Kidney (tissue), 14 donors: ENCODE data around the gene NEDD4L. TPM values are rescaled to one million over a fixed set of nuclear protein-coding genes. Genes with fewer than 3 reads are reported as not detected.

Experiments used
- DNase-seq, 5 donors: peaks; one replicate each; pipeline ENCODE4 v3.0.0-alpha.2; 2013 to 2020
- FAIRE-seq: peaks from 2 replicates; lab custom pipeline; 2012; peaks lifted over from hg19 to GRCh38; lab: Jason Lieb, UNC
- H3K27ac ChIP-seq, 2 donors: one replicate each; pipeline ENCODE4 v1.7.0; 2013; ENCODE audit warnings: low read depth in 2 of 2, low read length in 2 of 2, inconsistent platforms in 1 of 2
- H3K27me3 ChIP-seq: one replicate; pipeline ENCODE4 v1.7.1; 2013; ENCODE audit warnings: low read length, inconsistent platforms; ENCODE audit not compliant: control insufficient read depth, insufficient read depth
- H3K36me3 ChIP-seq, 3 donors: one replicate each; pipeline versions ENCODE4 v1.7.0 to v1.7.1; 2013; ENCODE audit warnings: low read length in 3 of 3, control low read depth in 1 of 3, inconsistent platforms in 1 of 3; ENCODE audit not compliant: insufficient read depth in 3 of 3, control insufficient read depth in 2 of 3
- H3K4me1 ChIP-seq, 3 donors: one replicate each; pipeline versions ENCODE4 v1.7.0 to v1.7.1; 2013; ENCODE audit warnings: low read length in 3 of 3, inconsistent platforms in 1 of 3, low read depth in 1 of 3; ENCODE audit not compliant: control insufficient read depth in 2 of 3, insufficient read depth in 2 of 3
- H3K4me3 ChIP-seq, 3 donors: one replicate each; pipeline versions ENCODE4 v1.7.0 to v1.8.1; 2013; ENCODE audit warnings: low read length in 3 of 3, control low read depth in 1 of 3, inconsistent platforms in 1 of 3
- H3K9ac ChIP-seq, 3 donors: one replicate each; pipeline versions ENCODE4 v1.7.0 to v1.7.1; 2013; ENCODE audit warnings: low read length in 3 of 3, control low read depth in 1 of 3, inconsistent platforms in 1 of 3
- H3K9me3 ChIP-seq, 3 donors: one replicate each; pipeline versions ENCODE4 v1.7.0 to v1.7.1; 2013; ENCODE audit warnings: low read length in 3 of 3, control low read depth in 1 of 3, inconsistent platforms in 1 of 3; ENCODE audit not compliant: control insufficient read depth in 2 of 3, insufficient read depth in 1 of 3
- CTCF ChIP-seq: IDR thresholded peaks from 3 replicates; pipeline ENCODE4 v1.5.1; 2012; ENCODE audit warnings: mild to moderate bottlenecking, moderate library complexity, borderline replicate concordance; ENCODE audit not compliant: insufficient read depth; ENCODE audit errors: extremely low read depth
- intact Hi-C: fragments of 100-400 bp; cut with DNase I; formaldehyde crosslinking; loops from one replicate; pipeline ENCODE4 v1.11.1; 2022
- polyA plus RNA-seq: library from polyadenylated mRNA; stranded (reverse); fragments of 350-450 nt; fragmentation: Illumina TruSeq; extraction: RNeasy Lipid Tissue Mini Kit (QIAGEN cat#74804); gene quantifications from one replicate; pipeline ENCODE4 v1.2.3, GENCODE V29; 2014; ENCODE audit warnings: low read depth, low replicate concordance; ENCODE audit not compliant: insufficient read depth
- total RNA-seq: library from RNA; stranded (reverse); fragmentation: NEBNext Ultra II Directional; extraction: Animal tissue kit (Norgen Biotek cat#: 25700); gene quantifications from one replicate; pipeline ENCODE4 v1.2.1, GENCODE V29; 2021
- donor health status: control.
- donor health status: control.
- donor health status: control.
- donor health status: control.
- donor health status: control.
- donor health status: DM: yes; HTN: yes; CAD: no.
- donor health status: Normal renal cell carcinoma (clear cell type).

The NEDD4L gene
- total and polyA plus RNA-seq, 2 donors from 2014 or later = 90.8 to 95.7 TPM

DNA sequence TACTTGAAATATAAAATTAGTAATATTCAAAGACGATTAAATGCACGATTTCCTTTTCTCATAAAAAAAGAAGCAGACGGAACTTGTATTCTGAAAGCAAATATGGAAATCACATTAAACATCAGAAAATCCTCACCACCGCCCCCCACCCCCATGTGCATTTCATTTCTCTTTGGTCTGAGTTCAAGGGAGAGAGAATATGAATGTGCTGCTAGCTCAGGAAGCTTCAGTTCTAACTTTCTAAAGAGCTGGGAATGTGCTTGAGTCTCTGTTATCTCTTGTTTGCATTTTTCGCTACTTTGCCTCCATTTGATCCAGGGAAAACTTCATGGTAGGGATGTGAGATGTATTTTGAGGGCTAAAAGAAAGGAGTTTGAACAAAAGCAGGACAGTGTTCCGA, 143.6 kb downstream of the NEDD4L start:
- H3K4me3 ChIP-seq = no peak overlapping the region
- no peak overlapping the region for H3K9ac ChIP-seq
- H3K36me3 ChIP-seq = no peaks in the 10 kb centered on the region
- intact Hi-C loops = no loop called here
- no peak for FAIRE-seq
- no peaks in the 10 kb centered on the region for H3K27me3 ChIP-seq
- no peak overlapping the region for H3K27ac ChIP-seq
- no peak for TF ChIP-seq CTCF
- H3K9me3 ChIP-seq = no peaks in the 10 kb centered on the region
- peaks cover 6 to 26% (median 15%) of the 10 kb centered on the region in 3 donors for H3K4me1 ChIP-seq
- DNase-seq = no peak

DNA sequence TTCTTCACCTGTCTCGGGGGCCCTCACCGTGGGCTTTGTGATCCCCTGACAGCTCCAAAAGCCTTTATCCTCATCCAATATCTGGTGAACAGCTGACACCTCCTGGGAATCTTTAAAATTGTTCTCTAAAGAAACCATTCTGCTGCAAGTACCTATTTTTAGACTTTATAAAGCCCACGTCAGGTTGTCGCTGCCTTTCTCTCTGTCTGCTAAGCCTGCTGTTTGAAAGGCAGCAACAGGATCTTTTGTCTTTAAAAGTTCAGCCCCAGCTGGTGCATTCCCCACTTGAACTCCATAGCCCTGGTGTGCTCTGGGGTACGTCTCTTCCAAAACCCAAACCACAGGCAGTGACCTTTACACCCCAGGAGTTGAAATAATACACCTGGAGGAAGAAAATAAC, 145.0 kb downstream of the NEDD4L start:
- Histone ChIP-seq H3K27ac (no peak overlapping the region), H3K4me3 (no peak overlapping the region), H3K9ac (no peak overlapping the region), H3K27me3 (no peaks in the 10 kb centered on the region), H3K4me1 (peaks cover 6 to 22% (median 6%) of the 10 kb centered on the region in 3 donors), H3K9me3 (no peaks in the 10 kb centered on the region), H3K36me3 (no peaks in the 10 kb centered on the region)
- DNase-seq (no peak), FAIRE-seq (no peak)
- intact Hi-C loops = no loop called here
- TF ChIP-seq CTCF = no peak

GRCh38 chr18:58190842-58191530, 147.0 kb downstream of the NEDD4L start:
- Histone ChIP-seq H3K9me3 (no peaks in the 10 kb centered on the region), H3K27me3 (no peaks in the 10 kb centered on the region), H3K4me3 (no peak overlapping the region), H3K27ac (no peak overlapping the region), H3K4me1 (peaks cover 6 to 24% (median 10%) of the 10 kb centered on the region in 3 donors), H3K36me3 (no peaks in the 10 kb centered on the region), H3K9ac (no peak overlapping the region)
- FAIRE-seq (no peak), DNase-seq (no peak)
- TF ChIP-seq CTCF = no peak
- intact Hi-C loops = no loop called here
